ENCODE measurements around the gene ANTKMT.

Gene ANTKMT

GRCh38 chr16:702341-702740 is 18.6 kb upstream of the ANTKMT start:
- H3K4me3 ChIP-seq (ENCODE audit: low read depth, low read length), result no peak overlapping the region
- no peak for TF ChIP-seq CTCF (IDR thresholded peaks at IDR 0.05; ENCODE audit: low read depth, low read length, missing control alignments)
- no peak for DNase-seq (ENCODE audit: low read depth)

- no peak for TF ChIP-seq CTCF (IDR thresholded peaks at IDR 0.05; ENCODE audit: low read depth, low read length, missing control alignments)
- no peak overlapping the region for H3K4me3 ChIP-seq (ENCODE audit: low read depth, low read length)
- DNase-seq (ENCODE audit: low read depth), result no peak
These were observed 17.5 kb upstream of the ANTKMT start for GRCh38 chr16:703406-703805.

- H3K4me3 ChIP-seq (ENCODE audit: low read depth, low read length), result no peak overlapping the region
- DNase-seq (ENCODE audit: low read depth), result no peak
- TF ChIP-seq CTCF (IDR thresholded peaks at IDR 0.05; ENCODE audit: low read depth, low read length, missing control alignments), result no peak
These were observed 16.9 kb upstream of the ANTKMT start for GRCh38 chr16:704047-704446.

GRCh38 chr16:704552-705380 is 16.2 kb upstream of the ANTKMT start:
- H3K4me3 ChIP-seq (ENCODE audit: low read depth, low read length), result no peak overlapping the region
- TF ChIP-seq CTCF (IDR thresholded peaks at IDR 0.05; ENCODE audit: low read depth, low read length, missing control alignments), result no peak
- no peak for DNase-seq (ENCODE audit: low read depth)

- no peak for TF ChIP-seq CTCF (IDR thresholded peaks at IDR 0.05; ENCODE audit: low read depth, low read length, missing control alignments)
- no peak within 1 kb of the TSS for H3K4me3 ChIP-seq (ENCODE audit: low read depth, low read length)
- DNase-seq (ENCODE audit: low read depth), result no peak
These were observed 15.3 kb upstream of the ANTKMT start, which contains the start of gene FBXL16 for GRCh38 chr16:705431-706188. TSS of gene FBXL16 (minus strand) at chr16:705801. CDS start at chr16:697405, 8,396 bp downstream.

GRCh38 chr16:706189-707061 is 14.5 kb upstream of the ANTKMT start:
- no peak for TF ChIP-seq CTCF (IDR thresholded peaks at IDR 0.05; ENCODE audit: low read depth, low read length, missing control alignments)
- no peak for DNase-seq (ENCODE audit: low read depth)
- no peak overlapping the region for H3K4me3 ChIP-seq (ENCODE audit: low read depth, low read length)
